GM23338 (cell line): ENCODE results near the gene SLC39A11. TPM values are rescaled to one million over a fixed set of nuclear protein-coding genes. Genes with fewer than 3 reads are reported as not detected.

ENCODE experiments used
- ATAC-seq: fragments of 200-7000 bp; cut with Tn5 transposase; 3 replicates; pipeline ENCODE4 v1.9.1; 2020
- DNase-seq: peaks from one replicate; pipeline ENCODE4 v3.0.0-alpha.2; 2015; ENCODE audit warnings: low spot score
- H2AFZ ChIP-seq: fragments of 200-600 bp; sonication (generic); 2 replicates; pipeline ENCODE4 v1.8.0; 2016; ENCODE audit warnings: antibody characterized with exemption, mild to moderate bottlenecking, moderate library complexity
- H3F3A ChIP-seq: fragments of 200-600 bp; sonication (generic); replicated peaks from 2 replicates; pipeline ENCODE4 v1.8.0; 2017; ENCODE audit warnings: antibody characterized with exemption, mixed run types, low read depth
- H3K27ac ChIP-seq: fragments of 200-600 bp; sonication (generic); 2 replicates; pipeline ENCODE4 v1.6.1; 2016; ENCODE audit warnings: low read depth
- H3K27me3 ChIP-seq: fragments of 200-600 bp; sonication (generic); 2 replicates; pipeline ENCODE4 v1.8.0; 2016; ENCODE audit warnings: mild to moderate bottlenecking, mixed run types, moderate library complexity; ENCODE audit not compliant: insufficient read depth
- H3K36me3 ChIP-seq: fragments of 200-600 bp; sonication (generic); 2 replicates; pipeline ENCODE4 v1.8.0; 2016; ENCODE audit warnings: mild to moderate bottlenecking; ENCODE audit not compliant: insufficient read depth
- H3K4me1 ChIP-seq: fragments of 200-600 bp; sonication (generic); 2 replicates; pipeline ENCODE4 v1.8.0; 2016; ENCODE audit warnings: mild to moderate bottlenecking, moderate library complexity; ENCODE audit not compliant: insufficient read depth
- H3K4me2 ChIP-seq: fragments of 200-600 bp; sonication (generic); 2 replicates; pipeline ENCODE4 v1.7.1; 2017; ENCODE audit warnings: mixed run types
- H3K4me3 ChIP-seq: fragments of 200-600 bp; sonication (generic); 2 replicates; pipeline ENCODE4 v1.6.1; 2016; ENCODE audit warnings: mixed run types
- H3K79me2 ChIP-seq: fragments of 200-600 bp; sonication (generic); replicated peaks from 2 replicates; pipeline ENCODE4 v1.8.0; 2017; ENCODE audit warnings: mild to moderate bottlenecking; ENCODE audit not compliant: insufficient read depth
- H3K9me2 ChIP-seq: fragments of 200-600 bp; sonication (generic); 2 replicates; pipeline ENCODE4 v1.8.0; 2017; ENCODE audit not compliant: insufficient read depth
- H4K20me1 ChIP-seq: fragments of 200-600 bp; sonication (generic); replicated peaks from 2 replicates; pipeline ENCODE4 v1.8.0; 2017; ENCODE audit warnings: mild to moderate bottlenecking; ENCODE audit not compliant: insufficient read depth
- H3K27ac Mint-ChIP-seq: 2 replicates; pipeline ENCODE4 v1.8.0; 2020; ENCODE audit warnings: inconsistent platforms, mild to moderate bottlenecking, moderate library complexity, mixed read lengths
- H3K27me3 Mint-ChIP-seq: 3 replicates; pipeline ENCODE4 v1.8.0; 2022; ENCODE audit warnings: low read depth, mild to moderate bottlenecking, moderate library complexity, mixed read lengths, inconsistent platforms; ENCODE audit not compliant: insufficient read depth, poor library complexity
- H3K36me3 Mint-ChIP-seq: 3 replicates; pipeline ENCODE4 v1.8.0; 2021; ENCODE audit warnings: low read depth, mild to moderate bottlenecking, inconsistent platforms, moderate library complexity, mixed read lengths
- H3K4me1 Mint-ChIP-seq: 3 replicates; pipeline ENCODE4 v1.8.0; 2020; ENCODE audit warnings: mild to moderate bottlenecking, inconsistent platforms, mixed read lengths
- H3K4me3 Mint-ChIP-seq: 3 replicates; pipeline ENCODE4 v1.8.0; 2021; ENCODE audit warnings: moderate library complexity, mild to moderate bottlenecking, inconsistent platforms, mixed read lengths
- H3K9me3 Mint-ChIP-seq: 3 replicates; pipeline ENCODE4 v1.8.0; 2020; ENCODE audit warnings: moderate library complexity, mild to moderate bottlenecking, inconsistent platforms, mixed read lengths
- CREB1 ChIP-seq: fragments of 250-450 bp; sonication (Bioruptor Pico); IDR thresholded peaks from 2 replicates; pipeline ENCODE4 v1.5.0; 2020; ENCODE audit warnings: low read depth, mild to moderate bottlenecking, moderate library complexity
- JUNB ChIP-seq: IDR thresholded peaks from one replicate; pipeline ENCODE4 v1.6.1; 2016; ENCODE audit warnings: antibody characterized with exemption; ENCODE audit not compliant: unreplicated experiment
- POLR2AphosphoS5 ChIP-seq: IDR thresholded peaks from 2 replicates; pipeline ENCODE4 v1.6.1; 2016; ENCODE audit warnings: antibody characterized with exemption, low read depth
- STAT1 ChIP-seq: IDR thresholded peaks from one replicate; pipeline ENCODE4 v1.6.1; 2016; ENCODE audit warnings: antibody characterized with exemption; ENCODE audit not compliant: unreplicated experiment
- ZNF114 ChIP-seq: fragments of 250-450 bp; sonication (Bioruptor Pico); IDR thresholded peaks from 2 replicates; pipeline ENCODE4 v1.5.0; 2020; ENCODE audit warnings: mild to moderate bottlenecking, moderate library complexity
- ZNF331 ChIP-seq: fragments of 250-450 bp; sonication (Bioruptor Pico); IDR thresholded peaks from 2 replicates; pipeline ENCODE4 v1.5.0; 2020; ENCODE audit warnings: low read depth, mild to moderate bottlenecking, moderate library complexity
- polyA plus RNA-seq: library from polyadenylated mRNA; unstranded; fragments of >200 nt; fragmentation: Nextera tagmentation; extraction: Ambion mirVana; gene quantifications from 2 replicates; pipeline ENCODE4 v1.2.1, GENCODE V29; 2016
- total RNA-seq: library from RNA; depleted of rRNA; stranded (reverse); fragments of >200 nt; shearing (Covaris generic); gene quantifications from 2 replicates; pipeline ENCODE4 v1.2.3, GENCODE V29; 2014
- TF ChIP-seq, protein P1 (sequence below): fragments of 250-450 bp; sonication (Bioruptor Pico); IDR thresholded peaks from 2 replicates; pipeline ENCODE4 v1.5.0; 2020; ENCODE audit warnings: mild to moderate bottlenecking, moderate library complexity
- TF ChIP-seq, protein P2 (sequence below): IDR thresholded peaks from 2 replicates; pipeline ENCODE4 v1.6.1; 2016; ENCODE audit warnings: antibody characterized with exemption

The SLC39A11 gene
- total and polyA plus RNA-seq, 2 experiments from 2014 or later: 10.8 to 18.1 TPM

DNA sequence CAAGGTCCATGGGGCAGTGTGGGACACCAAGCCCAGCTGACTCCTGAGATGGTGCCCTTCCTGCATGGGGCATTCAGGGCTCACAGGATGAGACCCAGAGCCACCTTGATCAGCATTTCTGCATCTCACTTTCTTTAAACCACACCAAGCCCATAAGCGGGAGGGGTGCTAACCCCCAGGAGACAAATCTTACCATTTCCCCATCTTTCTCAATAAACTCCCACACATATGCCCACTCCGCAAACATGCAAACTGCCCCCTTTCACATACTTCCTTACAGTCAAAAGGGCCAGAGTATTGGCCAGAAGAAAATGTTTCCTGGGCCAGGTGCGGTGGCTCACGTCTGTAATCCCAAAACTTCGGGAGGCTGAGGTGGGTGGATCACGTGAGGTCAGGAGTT, 3.7 kb upstream of the SLC39A11 start (continued):
- TF ChIP-seq, protein P1, sequence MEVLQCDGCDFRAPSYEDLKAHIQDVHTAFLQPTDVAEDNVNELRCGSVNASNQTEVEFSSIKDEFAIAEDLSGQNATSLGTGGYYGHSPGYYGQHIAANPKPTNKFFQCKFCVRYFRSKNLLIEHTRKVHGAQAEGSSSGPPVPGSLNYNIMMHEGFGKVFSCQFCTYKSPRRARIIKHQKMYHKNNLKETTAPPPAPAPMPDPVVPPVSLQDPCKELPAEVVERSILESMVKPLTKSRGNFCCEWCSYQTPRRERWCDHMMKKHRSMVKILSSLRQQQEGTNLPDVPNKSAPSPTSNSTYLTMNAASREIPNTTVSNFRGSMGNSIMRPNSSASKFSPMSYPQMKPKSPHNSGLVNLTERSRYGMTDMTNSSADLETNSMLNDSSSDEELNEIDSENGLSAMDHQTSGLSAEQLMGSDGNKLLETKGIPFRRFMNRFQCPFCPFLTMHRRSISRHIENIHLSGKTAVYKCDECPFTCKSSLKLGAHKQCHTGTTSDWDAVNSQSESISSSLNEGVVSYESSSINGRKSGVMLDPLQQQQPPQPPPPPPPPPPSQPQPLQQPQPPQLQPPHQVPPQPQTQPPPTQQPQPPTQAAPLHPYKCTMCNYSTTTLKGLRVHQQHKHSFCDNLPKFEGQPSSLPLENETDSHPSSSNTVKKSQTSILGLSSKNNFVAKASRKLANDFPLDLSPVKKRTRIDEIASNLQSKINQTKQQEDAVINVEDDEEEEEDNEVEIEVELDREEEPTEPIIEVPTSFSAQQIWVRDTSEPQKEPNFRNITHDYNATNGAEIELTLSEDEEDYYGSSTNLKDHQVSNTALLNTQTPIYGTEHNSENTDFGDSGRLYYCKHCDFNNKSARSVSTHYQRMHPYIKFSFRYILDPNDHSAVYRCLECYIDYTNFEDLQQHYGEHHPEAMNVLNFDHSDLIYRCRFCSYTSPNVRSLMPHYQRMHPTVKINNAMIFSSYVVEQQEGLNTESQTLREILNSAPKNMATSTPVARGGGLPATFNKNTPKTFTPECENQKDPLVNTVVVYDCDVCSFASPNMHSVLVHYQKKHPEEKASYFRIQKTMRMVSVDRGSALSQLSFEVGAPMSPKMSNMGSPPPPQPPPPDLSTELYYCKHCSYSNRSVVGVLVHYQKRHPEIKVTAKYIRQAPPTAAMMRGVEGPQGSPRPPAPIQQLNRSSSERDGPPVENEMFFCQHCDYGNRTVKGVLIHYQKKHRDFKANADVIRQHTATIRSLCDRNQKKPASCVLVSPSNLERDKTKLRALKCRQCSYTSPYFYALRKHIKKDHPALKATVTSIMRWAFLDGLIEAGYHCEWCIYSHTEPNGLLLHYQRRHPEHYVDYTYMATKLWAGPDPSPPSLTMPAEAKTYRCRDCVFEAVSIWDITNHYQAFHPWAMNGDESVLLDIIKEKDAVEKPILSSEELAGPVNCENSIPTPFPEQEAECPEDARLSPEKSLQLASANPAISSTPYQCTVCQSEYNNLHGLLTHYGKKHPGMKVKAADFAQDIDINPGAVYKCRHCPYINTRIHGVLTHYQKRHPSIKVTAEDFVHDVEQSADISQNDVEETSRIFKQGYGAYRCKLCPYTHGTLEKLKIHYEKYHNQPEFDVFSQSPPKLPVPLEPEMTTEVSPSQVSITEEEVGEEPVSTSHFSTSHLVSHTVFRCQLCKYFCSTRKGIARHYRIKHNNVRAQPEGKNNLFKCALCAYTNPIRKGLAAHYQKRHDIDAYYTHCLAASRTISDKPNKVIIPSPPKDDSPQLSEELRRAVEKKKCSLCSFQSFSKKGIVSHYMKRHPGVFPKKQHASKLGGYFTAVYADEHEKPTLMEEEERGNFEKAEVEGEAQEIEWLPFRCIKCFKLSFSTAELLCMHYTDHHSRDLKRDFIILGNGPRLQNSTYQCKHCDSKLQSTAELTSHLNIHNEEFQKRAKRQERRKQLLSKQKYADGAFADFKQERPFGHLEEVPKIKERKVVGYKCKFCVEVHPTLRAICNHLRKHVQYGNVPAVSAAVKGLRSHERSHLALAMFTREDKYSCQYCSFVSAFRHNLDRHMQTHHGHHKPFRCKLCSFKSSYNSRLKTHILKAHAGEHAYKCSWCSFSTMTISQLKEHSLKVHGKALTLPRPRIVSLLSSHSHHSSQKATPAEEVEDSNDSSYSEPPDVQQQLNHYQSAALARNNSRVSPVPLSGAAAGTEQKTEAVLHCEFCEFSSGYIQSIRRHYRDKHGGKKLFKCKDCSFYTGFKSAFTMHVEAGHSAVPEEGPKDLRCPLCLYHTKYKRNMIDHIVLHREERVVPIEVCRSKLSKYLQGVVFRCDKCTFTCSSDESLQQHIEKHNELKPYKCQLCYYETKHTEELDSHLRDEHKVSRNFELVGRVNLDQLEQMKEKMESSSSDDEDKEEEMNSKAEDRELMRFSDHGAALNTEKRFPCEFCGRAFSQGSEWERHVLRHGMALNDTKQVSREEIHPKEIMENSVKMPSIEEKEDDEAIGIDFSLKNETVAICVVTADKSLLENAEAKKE (CRISPR knock-in tag): no peak
- TF ChIP-seq ZNF331 (CRISPR knock-in tag) (no peak), STAT1 (no peak), CREB1 (CRISPR knock-in tag) (no peak), POLR2AphosphoS5 (no peak), ZNF114 (CRISPR knock-in tag) (no peak)
- TF ChIP-seq, protein P2, sequence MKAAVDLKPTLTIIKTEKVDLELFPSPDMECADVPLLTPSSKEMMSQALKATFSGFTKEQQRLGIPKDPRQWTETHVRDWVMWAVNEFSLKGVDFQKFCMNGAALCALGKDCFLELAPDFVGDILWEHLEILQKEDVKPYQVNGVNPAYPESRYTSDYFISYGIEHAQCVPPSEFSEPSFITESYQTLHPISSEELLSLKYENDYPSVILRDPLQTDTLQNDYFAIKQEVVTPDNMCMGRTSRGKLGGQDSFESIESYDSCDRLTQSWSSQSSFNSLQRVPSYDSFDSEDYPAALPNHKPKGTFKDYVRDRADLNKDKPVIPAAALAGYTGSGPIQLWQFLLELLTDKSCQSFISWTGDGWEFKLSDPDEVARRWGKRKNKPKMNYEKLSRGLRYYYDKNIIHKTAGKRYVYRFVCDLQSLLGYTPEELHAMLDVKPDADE: no peak

DNA sequence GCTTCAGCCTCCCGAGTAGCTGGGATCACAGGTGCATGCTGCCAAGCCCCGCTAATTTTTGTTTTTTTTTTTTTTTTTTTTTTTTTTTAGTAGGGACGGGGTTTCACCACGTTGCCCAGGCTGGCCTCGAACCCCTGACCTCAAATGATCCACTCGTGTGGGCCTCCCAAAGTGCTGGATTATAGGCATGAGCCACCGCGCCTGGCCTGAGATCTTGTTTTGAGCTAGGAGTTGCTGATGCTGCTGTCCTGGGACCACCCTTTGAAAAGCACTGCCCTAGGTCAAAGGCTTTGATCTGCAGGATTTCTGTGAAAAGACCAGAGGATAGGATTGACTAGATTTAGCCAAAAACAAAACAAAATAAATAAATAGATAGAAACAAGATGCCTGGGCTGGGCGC, 798 bp upstream of the SLC39A11 start:
- Mint-ChIP-seq H3K9me3 (no peaks in the 10 kb centered on the region), H3K27me3 (peaks cover 15% of the 10 kb centered on the region), H3K36me3 (no peaks in the 10 kb centered on the region), H3K27ac (no peak overlapping the region), H3K4me1 (peaks cover 16% of the 10 kb centered on the region), H3K4me3 (no peak overlapping the region)
- no peak overlapping the region for H3K27ac ChIP-seq
- DNase-seq: no peak
- H3K4me1 ChIP-seq: peaks cover 10% of the 10 kb centered on the region
- H3K36me3 ChIP-seq: no peaks in the 10 kb centered on the region
- no peak overlapping the region for H3K4me3 ChIP-seq
- no peak for ATAC-seq
- peak overlapping the region; percentile 98; the same call in 1 of the 2 replicates for H2AFZ ChIP-seq
- no peaks in the 10 kb centered on the region for H3F3A ChIP-seq
- TF ChIP-seq, protein P2: no peak
- TF ChIP-seq ZNF331 (CRISPR knock-in tag): no peak
- no peak for TF ChIP-seq POLR2AphosphoS5
- no peak for TF ChIP-seq JUNB
- TF ChIP-seq STAT1: no peak
- H3K4me2 ChIP-seq: no peak overlapping the region
- no peaks in the 10 kb centered on the region for H3K9me2 ChIP-seq
- no peaks in the 10 kb centered on the region for H4K20me1 ChIP-seq
- no peaks in the 10 kb centered on the region for H3K79me2 ChIP-seq
- no peaks in the 10 kb centered on the region for H3K27me3 ChIP-seq
